HG03103 (cell line): Measurements from ENCODE around the gene TPRX1.
"Not testable (repeated sequence)": the region's sequence is repeated elsewhere in the genome, so short reads cannot be mapped to it uniquely, and the experiment has no call there.

Source experiments
- ATAC-seq: cut with Tn5 transposase; IDR thresholded peaks from one replicate; pipeline ENCODE4 v1.9.1; 2021; ENCODE audit warnings: low read depth; ENCODE audit not compliant: unreplicated experiment

Gene TPRX1

GRCh38 chr19:47802521-47803043, 1.8 kb downstream of the TPRX1 start:
- no peak for ATAC-seq

DNA sequence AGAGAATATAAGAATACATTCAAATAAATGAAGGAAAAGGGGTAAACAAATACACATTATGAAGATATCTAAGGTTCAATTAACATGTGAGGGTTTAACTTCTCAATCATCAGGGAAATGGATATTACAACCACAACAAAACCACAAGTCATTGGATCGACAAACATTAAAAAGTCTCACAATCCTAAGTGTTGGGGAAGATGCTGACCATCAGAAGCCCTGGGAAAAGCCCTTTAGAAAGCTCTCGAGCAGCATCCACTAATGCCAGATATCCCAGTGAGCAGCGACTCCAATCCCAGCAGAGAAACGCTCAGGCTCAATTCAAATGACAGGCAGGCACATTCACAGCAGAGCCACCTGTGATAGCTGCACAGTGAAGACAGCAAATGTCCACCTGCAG, 3.1 kb downstream of the TPRX1 start:
- no peak for ATAC-seq

DNA sequence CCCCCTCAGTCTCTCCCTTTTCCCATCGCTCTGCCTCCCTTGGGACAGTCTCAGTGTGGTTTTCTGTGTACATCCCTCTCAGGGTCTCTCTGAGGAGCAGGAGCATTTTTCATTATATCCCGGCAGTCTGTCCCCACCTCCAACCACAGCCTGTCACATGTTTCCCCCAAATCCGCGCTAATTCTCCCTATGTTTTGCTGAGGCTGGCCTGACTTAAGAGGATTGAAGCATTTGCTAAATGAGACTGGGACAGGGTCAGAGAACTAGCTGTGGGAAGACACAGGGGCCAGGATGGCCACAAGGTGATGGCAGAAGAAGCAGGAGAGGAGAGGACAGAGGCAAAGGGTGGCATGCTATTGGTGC, 5.5 kb downstream of the TPRX1 start:
- no peak for ATAC-seq

DNA sequence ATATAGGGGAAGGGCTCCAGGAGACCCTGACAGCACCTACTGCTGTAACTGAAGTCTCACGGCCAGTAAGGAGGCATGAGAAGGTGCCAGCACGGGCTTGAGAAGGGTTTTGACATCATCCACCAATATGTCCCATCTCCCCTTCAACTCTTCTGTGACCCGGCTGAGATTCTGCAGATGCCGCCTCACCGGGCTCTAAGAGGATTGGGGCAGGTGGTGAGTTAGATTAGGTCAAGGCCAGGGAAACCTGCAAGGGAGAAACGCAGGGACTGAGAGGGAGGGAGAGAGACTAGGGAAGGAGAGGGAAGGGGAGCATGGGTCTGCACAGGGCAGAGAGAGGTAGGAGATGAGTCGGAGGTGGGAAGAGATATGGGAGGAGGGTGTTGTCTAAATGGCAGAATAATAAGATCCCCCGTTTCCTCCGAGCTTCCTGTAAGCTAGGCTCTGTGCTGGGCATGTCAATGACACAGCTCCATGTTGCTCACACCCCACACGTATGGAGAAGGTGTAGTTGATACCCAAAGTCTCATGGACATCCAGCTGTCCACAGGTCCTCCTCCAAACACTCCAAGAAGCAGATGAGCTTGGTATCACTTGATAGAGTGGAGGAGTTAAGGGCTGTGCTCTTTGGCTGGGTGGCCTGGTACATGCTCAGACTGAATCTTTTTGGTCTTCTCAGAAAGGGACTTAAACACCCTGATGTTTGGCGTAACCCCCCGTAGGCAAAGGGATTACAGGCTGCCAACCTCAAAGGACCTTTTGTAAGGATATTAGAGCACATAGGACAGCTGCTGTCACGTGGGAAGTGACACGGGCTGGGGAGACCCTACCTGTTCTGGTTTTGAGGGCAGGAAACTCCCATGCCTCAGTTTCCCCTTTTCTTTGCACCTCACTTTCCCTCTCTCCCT, 6.1 kb downstream of the TPRX1 start:
- ATAC-seq, result no peak

DNA sequence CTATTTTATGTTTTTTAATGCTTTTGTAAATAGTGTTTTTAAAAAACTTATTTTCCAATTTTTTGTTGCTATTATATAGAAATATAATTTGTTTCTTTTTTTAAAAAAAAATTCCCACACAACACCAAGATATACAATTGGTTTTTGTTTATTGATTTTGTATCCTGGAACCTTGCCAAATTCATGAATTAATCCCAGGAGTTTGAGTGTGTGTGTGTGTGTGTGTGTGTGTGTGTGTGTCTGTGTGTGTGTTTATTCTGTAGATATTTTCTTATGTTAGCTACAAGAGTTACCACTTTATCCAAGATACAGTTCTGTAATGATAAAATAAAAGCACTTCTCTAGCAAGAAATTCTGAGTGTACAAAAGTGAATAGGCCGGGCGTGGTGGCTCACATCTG, 7.6 kb downstream of the TPRX1 start:
- no peak for ATAC-seq

DNA sequence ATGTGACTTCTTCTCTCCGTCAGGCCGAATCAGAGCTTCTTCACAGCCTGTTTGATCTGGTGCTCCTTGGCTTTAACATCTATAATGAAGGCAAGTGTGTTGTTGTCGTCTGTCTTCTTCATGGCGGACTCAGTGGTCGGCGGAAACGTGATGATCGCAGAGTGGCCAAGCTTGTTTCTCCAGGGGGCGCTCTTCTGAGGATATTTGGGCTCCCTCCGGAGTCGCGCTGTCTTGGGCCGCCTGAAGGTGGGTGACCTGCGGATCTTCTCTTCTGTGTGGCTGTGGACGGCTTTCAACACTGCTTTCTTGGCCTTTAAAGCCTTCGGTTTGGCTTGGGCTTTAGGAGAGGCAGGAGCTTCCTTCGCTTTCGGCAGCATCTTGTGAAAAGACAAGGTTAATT, 9.8 kb downstream of the TPRX1 start:
- ATAC-seq, result no peak

DNA sequence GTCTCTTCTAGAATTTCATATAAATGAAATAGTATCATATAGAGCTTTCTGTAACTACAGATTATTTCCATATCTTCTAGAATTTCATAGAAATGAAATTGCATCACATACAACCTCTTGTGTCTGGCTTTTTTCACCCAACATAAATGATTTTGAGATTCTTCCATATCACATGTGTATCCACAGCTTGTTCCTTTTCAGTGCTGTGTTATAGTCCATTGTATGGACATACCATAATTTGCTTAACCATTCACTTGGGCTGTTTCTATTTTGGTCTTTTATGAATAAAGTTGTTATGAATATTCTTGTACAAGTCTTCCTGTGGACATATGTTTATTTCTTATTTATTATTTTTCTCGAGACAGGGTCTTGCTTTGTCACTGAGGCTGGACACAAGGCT, 11.7 kb downstream of the TPRX1 start:
- no peak for ATAC-seq

DNA sequence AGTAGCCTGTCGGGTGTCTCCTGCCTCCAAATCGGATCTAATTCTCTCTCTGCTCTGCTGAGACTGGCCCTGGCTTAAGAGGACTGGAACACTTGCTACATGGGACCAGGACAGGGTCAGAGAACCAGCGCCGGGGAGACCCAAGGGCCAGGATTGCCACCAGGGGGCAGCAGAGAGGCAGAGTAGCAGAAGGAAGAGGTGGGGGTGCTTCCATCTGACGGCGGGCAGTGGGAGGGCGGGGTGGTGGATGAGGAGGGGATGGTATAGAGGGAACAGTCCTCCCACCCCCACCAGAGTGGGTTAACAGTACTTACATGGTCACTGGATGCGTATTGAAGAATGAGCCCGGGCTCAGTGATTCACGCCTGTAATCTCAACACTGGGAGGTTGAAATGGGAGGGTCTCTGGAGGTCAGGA, 13.9 kb downstream of the TPRX1 start:
- no peak for ATAC-seq

GRCh38 chr19:47789811-47790210, 14.5 kb downstream of the TPRX1 start:
- not testable (repeated sequence) for ATAC-seq

DNA sequence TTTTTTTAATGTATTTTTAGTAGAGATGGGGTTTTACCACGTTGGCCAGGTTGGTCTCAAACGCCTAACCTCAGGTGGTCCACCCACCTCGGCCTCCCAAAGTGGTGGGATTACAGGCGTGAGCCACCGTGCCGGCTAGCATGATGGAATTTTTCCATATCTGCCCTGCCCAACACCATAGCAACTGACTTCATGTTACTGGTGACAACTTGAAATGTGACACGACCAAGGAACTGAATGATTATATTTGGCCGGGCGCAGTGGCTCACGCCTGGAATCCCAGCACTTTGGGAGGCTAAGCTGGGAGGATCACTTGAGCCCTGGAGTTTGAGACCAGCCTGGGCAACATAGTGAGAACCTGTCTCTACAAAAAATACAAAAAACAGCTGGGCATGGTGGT, 17.0 kb downstream of the TPRX1 start:
- ATAC-seq, result not testable (repeated sequence)

- ATAC-seq, result no peak
Measured at GRCh38 chr19:47786566-47786965, 17.8 kb downstream of the TPRX1 start.

- no peak for ATAC-seq
Measured at GRCh38 chr19:47781590-47782262, 22.6 kb downstream of the TPRX1 start.

GRCh38 chr19:47780215-47780551, 24.2 kb downstream of the TPRX1 start:
- ATAC-seq, result no peak

GRCh38 chr19:47779524-47780214, 24.7 kb downstream of the TPRX1 start:
- ATAC-seq, result no peak

GRCh38 chr19:47778954-47779351, 25.4 kb downstream of the TPRX1 start:
- ATAC-seq, result no peak

- ATAC-seq, result no peak
Measured at GRCh38 chr19:47778049-47778953, 26.1 kb downstream of the TPRX1 start, which contains the start of gene SELENOW. TSS of gene SELENOW (plus strand) at chr19:47778703. CDS start at chr19:47778786, 83 bp downstream.

- not testable (repeated sequence) for ATAC-seq
Measured at GRCh38 chr19:47777245-47778048, 26.9 kb downstream of the TPRX1 start.

DNA sequence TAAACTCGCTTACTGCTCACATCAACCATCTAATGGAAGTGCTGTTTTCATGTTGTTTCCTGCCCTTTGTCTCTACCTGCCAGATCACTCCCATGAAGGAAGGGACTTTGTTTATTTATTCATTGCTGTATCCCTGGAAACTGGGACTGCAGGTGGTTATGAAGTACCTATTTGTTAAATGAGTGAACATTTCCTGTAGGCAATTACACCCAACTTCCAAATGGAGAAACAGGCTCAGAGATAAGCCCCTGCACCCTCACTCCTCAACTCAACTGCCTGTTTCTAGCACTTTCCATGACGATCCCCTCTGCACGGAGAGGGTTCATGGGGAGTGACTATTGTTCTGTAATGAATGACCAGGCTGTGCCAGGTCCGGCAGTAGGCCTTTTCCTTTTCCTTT, 27.8 kb downstream of the TPRX1 start:
- ATAC-seq, result no peak

- ATAC-seq, result not testable (repeated sequence)
Measured at GRCh38 chr19:47771291-47771690, 33.1 kb downstream of the TPRX1 start.
